Urothelium cell line (cell line): ENCODE results near the gene SLC9C1.

Experiments used
- DNase-seq: peaks from one replicate; pipeline ENCODE4 v3.0.0; 2011; ENCODE audit warnings: low spot score, mixed read lengths
- FAIRE-seq: peaks from 2 replicates; lab custom pipeline; 2011; peaks lifted over from hg19 to GRCh38; lab: Jason Lieb, UNC

Gene SLC9C1

DNA sequence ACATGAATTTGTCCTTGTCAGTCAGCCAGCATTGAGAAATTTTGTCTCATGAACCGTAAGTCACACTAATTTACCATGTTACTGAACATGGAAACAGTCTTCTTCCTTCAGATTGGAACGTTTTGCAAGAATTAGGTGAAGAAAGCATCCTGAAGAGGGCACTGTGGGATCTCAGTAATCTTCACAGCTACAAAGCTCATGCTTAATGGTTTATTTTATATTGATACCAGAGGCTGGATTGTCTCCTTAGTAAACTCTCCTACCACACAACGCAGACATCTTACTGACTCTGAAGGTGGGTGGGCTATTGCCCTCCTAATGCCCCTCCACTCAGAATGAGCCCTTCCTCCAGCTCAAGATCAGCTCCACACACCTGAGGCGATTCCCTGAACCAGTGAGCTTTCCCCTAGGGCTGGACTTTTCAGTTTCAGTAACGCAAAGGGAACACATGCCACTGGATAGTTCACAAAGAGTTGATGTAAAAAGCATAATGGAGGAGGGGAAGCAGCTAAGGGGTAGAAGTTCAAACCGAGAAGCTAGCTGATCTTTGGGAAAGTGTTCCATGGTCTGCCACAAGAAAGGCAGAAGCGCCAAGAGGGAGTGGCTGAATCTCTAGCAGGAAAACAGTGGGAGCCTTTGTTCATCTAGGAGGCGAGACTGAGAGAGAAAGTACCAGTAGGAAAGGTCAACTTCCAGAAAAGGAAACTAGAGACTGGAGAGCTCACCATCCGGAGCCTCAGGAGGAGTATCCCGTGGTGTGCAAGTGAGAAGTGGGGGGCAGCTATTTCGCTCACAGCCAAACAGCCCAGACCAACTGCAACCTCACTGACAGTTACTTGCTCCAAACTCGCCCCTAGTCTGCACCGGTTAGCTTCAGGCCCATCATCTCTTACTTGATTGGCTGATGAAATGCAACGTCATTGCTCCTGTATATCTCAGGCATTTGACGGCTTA is at the start of gene SLC9C1:
Gene SLC9C1 (minus strand): TSS at position 849 of the 954 bp plus-strand sequence. CDS start 7,425 bp downstream, outside the sequence.
- FAIRE-seq = peak; percentile 91
- DNase-seq = peak; percentile 54

GRCh38 chr3:112341386-112341785 is 47.4 kb upstream of the SLC9C1 start:
- no peak for FAIRE-seq

DNA sequence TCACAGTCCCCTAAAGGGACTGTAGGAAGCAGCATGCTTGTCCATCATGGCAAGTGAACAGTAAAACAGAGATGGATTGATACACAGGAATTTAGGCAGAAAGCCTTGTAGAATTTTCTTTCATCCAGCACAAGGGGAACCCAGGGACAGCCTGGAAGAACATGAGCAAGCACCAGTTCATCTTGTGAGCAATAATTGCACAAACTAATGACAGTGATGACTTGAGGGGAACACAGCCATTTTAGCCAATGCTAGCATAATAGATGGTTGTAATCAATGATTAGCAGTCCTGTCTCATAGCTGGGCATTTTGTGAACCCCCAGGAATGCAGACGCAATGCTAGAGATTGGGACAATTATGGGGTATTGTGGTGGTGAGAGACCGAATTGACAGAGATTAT is 45.6 kb upstream of the SLC9C1 start:
- DNase-seq (no peak), FAIRE-seq (no peak)

More at GRCh38 chr3:112341386-112341785, 47.4 kb upstream of the SLC9C1 start:
- no peak for DNase-seq

- DNase-seq = no peak
- FAIRE-seq = no peak
Measured at GRCh38 chr3:112339134-112339533, 45.1 kb upstream of the SLC9C1 start.

DNA sequence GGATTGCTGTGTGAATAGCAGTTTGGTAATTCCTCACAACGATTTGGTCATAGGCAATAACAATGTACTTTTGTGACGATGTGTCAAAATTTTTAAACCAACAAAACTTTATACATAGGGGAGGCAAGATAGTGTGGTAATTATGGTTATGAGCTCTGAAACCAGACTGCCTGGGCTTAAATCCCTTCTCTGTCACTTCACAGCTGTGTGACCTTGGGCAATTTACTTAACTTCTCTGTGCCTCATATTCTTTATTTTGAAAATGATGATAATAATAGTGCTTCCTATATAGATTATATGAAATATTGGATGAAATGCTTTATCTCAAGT is 44.7 kb upstream of the SLC9C1 start:
- DNase-seq (no peak), FAIRE-seq (no peak)

DNA sequence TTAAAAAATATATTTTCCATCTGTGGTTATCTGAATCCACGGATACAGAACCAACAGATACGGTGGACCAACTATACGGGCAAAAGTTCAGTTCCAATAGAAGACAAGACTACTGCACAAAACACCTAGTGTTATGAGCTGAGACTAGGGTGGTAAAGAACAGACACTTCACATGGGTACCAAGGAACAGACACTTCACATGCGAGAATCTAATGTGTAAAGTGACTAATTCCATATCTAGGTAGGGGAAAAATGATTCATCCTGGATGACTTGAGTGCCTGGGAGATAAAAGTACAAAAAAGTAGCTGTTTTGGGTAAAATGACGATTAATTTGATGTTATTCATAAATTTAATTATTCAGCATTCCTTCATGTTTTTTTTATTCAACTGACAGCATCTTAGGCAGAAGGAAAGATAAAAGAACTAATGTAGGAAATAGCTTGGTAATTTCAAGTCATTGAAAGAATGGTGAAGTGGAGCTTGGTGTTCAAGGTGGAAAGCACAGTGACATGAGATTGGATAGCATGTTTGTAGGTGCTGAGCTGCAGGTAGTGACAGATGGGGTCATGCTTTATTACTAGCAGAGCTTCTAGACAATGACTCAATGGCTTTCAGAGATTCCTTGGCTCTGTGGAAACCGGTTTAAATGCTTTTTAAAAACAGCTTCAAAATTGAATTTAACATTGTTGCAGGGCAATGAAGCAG is 44.2 kb upstream of the SLC9C1 start:
- FAIRE-seq (no peak), DNase-seq (no peak)

DNA sequence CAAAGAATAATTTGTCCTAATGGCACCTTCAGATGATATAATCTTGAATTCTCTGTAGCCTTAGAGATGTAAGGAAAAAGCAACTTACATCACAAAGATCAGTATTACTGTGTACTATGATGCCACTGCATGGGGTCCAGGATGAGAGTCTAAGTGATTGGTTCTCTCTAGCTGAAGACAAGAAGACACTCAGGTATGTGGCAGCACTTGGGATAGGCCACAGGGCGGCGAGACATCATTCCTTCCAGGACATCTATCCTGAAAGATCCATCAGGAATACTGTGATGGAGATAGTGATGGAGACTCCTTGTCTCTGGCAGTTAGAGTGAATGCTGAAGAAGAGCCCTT is 41.4 kb upstream of the SLC9C1 start:
- no peak for FAIRE-seq
- no peak for DNase-seq

DNA sequence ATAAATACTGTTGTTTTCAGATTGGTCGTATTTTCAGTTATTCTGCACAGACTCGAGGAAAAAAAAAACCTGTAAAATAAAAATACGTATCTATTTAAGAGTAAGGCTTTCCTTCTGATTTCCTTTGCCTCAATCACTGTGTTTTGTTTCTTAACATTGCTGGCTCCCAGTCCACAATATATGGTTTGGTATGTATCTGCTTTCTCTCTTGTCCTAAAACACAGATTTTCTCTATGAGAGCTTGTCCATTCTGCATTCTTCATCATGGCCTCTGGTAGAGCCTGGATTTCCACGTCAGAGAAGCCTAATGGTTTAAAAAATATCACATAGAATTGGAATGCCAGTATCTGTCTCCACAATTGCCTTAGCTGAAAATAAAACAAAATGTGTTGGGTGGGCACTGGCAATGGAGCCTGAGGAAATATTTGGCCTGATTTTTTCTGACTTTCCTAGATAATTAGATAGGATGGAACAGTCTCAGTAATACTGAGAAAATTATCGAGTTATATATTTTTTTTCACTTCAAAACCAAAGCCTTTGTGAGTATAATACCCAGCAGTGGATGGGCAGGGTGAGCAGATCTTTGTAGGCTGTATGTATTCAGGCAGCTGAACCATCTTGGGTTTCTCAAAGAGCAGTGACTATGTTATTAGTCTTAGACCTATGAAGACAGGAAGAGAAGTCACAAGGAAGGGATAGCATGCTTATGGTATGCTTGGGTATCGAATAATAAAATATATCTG is 40.8 kb upstream of the SLC9C1 start:
- DNase-seq = no peak
- FAIRE-seq = no peak

- FAIRE-seq (no peak), DNase-seq (no peak)
Measured at GRCh38 chr3:112333381-112334317, 39.6 kb upstream of the SLC9C1 start.

GRCh38 chr3:112333002-112333380 is 39.0 kb upstream of the SLC9C1 start, which contains the start of gene CD200:
Gene CD200 (plus strand): TSS chr3:112333156. CDS start chr3:112333213, 57 bp downstream.
- DNase-seq (peak; percentile 62), FAIRE-seq (peak; percentile 66)

- no peak for FAIRE-seq
Measured at GRCh38 chr3:112331851-112332250, 37.8 kb upstream of the SLC9C1 start.

GRCh38 chr3:112327371-112327951 is 33.4 kb upstream of the SLC9C1 start:
- FAIRE-seq (peak; percentile 37), DNase-seq (peak; percentile 49)

More at GRCh38 chr3:112331851-112332250, 37.8 kb upstream of the SLC9C1 start:
- DNase-seq = no peak

DNA sequence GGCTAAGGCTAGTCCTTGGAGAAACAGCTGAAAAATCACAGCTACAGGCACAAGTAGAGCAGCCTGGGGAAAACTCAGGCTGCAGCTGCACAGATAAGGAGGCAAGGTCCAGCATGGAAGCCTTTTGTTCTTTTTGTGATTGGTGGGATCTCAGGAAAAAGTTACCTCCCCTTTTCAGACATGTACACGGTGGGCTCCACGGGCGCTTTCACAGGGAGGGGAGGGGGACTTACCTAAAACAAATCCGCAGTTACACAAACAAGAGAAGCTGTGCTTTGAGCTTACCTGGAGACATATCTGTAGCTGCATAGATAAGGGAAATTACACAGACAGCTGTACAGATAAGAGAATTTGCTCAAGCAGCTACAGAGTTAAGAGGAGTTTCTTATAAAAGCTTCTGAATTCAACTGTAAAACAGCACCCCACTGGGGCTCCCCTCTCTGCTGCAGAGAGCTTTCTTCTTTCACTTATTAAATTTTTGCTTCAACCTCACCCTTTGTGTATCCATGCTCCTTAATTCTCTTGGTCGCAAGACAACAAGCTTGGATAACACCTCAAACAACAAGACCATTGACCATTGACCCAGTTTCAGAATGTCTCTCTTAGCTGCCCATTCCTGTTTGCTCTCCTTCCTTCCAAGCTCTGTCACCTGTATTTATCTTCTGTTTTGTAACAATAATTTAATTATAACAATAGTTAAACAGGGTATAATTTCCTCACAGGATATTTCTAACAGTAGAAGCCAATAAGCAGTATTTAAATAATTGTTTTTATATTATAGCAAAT is 28.0 kb upstream of the SLC9C1 start:
- FAIRE-seq = no peak
- DNase-seq = no peak

DNA sequence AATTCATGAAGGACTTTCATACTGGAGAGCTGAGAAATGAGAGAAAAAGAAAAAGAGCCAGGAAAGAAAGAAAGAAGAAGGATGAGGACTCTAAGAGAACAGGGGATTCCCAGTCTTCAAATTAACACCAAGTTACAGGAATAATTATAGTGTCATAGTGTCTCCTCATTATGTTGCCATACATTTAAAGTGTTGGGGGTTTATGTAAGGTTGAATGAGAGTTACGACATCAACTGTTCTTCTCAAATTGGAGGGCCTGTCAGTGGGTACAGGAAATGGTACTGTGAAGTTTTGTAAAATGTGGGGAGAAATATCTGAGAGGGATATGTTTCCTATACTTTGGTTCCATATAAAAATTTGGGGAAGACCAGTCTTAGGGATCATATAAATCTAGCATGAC is 26.7 kb upstream of the SLC9C1 start:
- FAIRE-seq (no peak), DNase-seq (no peak)

DNA sequence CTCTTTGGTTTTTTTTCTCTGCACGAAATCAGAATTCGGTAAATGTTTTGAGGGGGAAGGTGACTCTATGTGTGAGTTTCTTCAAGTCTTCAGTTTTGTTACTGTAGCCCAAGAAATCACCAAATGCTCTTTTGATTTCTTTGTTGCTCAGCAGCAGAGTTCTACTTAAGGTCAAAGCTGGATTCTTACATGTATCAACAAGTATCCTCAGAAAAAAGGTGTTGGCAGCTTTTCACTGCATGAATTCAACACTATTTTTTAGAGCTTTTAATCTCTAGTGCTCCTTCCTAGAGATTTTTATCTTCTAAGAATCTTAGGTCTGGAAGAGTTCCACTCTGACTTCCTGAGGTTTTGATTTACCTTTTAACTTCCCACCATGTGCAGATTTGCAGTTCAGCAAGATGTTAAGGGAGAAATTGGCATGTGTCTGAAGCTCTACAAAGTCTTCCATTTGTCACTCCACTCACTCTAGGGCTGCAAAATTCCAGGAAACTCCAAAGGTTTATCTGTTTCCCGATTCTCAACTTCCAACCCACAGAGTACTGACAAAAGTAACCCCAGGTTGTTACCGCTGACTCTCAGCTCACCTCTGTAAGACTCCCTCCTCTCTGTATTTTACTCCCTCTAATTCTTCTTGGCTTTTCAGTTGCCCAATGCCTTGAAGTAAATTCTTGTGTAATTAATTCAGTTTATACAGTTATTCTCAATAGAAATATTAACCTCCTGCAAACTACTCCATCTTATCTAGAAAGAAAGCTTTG is 25.7 kb upstream of the SLC9C1 start:
- DNase-seq = no peak
- FAIRE-seq = no peak

- FAIRE-seq (no peak), DNase-seq (no peak)
Measured at GRCh38 chr3:112315791-112316190, 21.8 kb upstream of the SLC9C1 start.

DNA sequence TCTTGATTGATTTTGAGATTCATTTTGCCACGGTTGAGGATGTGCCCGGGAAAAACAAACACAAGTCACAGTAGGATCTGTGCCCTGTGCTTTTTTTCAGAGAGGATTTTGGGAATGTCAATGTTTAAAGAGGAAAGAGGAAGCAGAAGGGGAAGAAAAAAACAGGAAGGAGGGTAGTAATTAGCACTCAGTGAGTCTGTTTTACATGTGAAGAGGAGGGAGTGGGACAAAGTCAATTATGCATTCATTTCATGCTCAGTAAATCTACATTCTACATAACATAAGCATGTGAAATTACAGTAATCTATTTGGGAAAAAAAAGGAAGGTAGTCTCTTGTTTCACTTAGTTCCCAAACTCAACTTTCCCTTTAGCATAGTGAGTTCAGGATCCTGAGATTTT is 20.6 kb upstream of the SLC9C1 start:
- peak; percentile 23 for FAIRE-seq
- DNase-seq = no peak

GRCh38 chr3:112308151-112308911 is 14.3 kb upstream of the SLC9C1 start:
- FAIRE-seq (no peak), DNase-seq (no peak)
